MCF 10A (cell line): ENCODE data around the gene NOX5. TPM values are rescaled to one million over a fixed set of nuclear protein-coding genes. Genes with fewer than 3 reads are reported as not detected.

Experiments used
- BruUV-seq: library from RNA; stranded (reverse); fragments of 400-500 nt; replicated peaks from 2 replicates; lab custom pipeline; 2021; lab: Mats Ljungman, UMichigan
- CTCF ChIA-PET: fragments of 300-600 bp; sonication (Branson Sonifier 250); formaldehyde crosslinking; extraction: SDS; loops from one replicate; lab custom pipeline; 2021; ENCODE audit warnings: antibody characterized with exemption, inconsistent platforms; lab: Yijun Ruan, JAX
- POLR2A ChIA-PET: fragments of 300-600, 350-650 bp; sonication (Branson Sonifier 250); formaldehyde crosslinking; extraction: SDS; loops from one replicate; lab custom pipeline; 2020; ENCODE audit warnings: antibody characterized with exemption, inconsistent platforms; lab: Yijun Ruan, JAX
- DNase-seq: peaks from one replicate; pipeline ENCODE4 v3.0.0-alpha.2; 2018; ENCODE audit not compliant: unreplicated experiment
- H3K27ac Mint-ChIP-seq: one replicate; pipeline ENCODE4 v1.8.0; 2022; ENCODE audit warnings: mild to moderate bottlenecking, low read depth, mixed read lengths; ENCODE audit not compliant: unreplicated experiment
- H3K27me3 Mint-ChIP-seq: one replicate; pipeline ENCODE4 v1.8.0; 2022; ENCODE audit warnings: mixed read lengths; ENCODE audit not compliant: insufficient read depth, unreplicated experiment
- H3K36me3 Mint-ChIP-seq: one replicate; pipeline ENCODE4 v1.8.0; 2022; ENCODE audit warnings: mild to moderate bottlenecking, moderate library complexity, mixed read lengths; ENCODE audit not compliant: insufficient read depth, unreplicated experiment
- H3K4me1 Mint-ChIP-seq: one replicate; pipeline ENCODE4 v1.8.0; 2022; ENCODE audit warnings: mixed read lengths; ENCODE audit not compliant: insufficient read depth, unreplicated experiment
- H3K4me3 Mint-ChIP-seq: one replicate; pipeline ENCODE4 v1.8.0; 2022; ENCODE audit warnings: mild to moderate bottlenecking, moderate library complexity, mixed read lengths; ENCODE audit not compliant: unreplicated experiment
- H3K9me3 Mint-ChIP-seq: one replicate; pipeline ENCODE4 v1.8.0; 2022; ENCODE audit warnings: mixed read lengths; ENCODE audit not compliant: unreplicated experiment
- intact Hi-C: fragments of 100-400 bp; cut with micrococcal nuclease; formaldehyde crosslinking; loops from 2 replicates; pipeline ENCODE4 v1.14.1; 2022
- total RNA-seq: library from RNA; stranded (reverse); gene quantifications from 2 replicates; pipeline ENCODE4 v1.2.3, GENCODE V29; 2022
- TF ChIP-seq, protein P1 (sequence below): fragments of 200-600 bp; IDR thresholded peaks from one replicate; pipeline ENCODE4 v1.8.0; 2022; ENCODE audit warnings: antibody characterized with exemption, mild to moderate bottlenecking; ENCODE audit not compliant: unreplicated experiment

The NOX5 gene
- total RNA-seq, 1 experiment from 2014 or later, result 1.4 TPM

DNA sequence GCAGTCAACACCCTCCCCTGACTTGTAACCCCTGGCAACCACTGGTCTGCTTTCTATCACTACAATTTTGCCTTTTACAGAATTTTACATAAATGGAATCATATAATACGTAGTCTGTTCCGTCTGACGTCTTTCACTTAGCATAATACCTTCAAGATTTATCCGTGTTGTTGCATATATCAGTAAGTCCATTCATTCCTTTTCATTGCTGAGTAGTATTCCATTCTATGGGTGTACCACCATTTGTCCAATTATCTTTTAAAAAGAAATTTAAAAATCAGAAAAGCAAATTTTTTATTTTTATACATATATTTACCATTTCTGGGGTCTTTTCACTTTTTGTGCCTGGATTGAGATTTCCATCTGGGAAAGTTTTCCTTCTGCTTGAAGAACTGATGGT, 35.5 kb downstream of the NOX5 start:
- ChIA-PET CTCF (no interaction called here), POLR2A (no interaction called here)
- Mint-ChIP-seq H3K9me3 (no peaks in the 10 kb centered on the region), H3K36me3 (no peaks in the 10 kb centered on the region), H3K4me3 (no peak overlapping the region), H3K27ac (no peak overlapping the region), H3K4me1 (peaks cover 22% of the 10 kb centered on the region), H3K27me3 (no peaks in the 10 kb centered on the region)
- no peak for DNase-seq
- TF ChIP-seq, protein P1, sequence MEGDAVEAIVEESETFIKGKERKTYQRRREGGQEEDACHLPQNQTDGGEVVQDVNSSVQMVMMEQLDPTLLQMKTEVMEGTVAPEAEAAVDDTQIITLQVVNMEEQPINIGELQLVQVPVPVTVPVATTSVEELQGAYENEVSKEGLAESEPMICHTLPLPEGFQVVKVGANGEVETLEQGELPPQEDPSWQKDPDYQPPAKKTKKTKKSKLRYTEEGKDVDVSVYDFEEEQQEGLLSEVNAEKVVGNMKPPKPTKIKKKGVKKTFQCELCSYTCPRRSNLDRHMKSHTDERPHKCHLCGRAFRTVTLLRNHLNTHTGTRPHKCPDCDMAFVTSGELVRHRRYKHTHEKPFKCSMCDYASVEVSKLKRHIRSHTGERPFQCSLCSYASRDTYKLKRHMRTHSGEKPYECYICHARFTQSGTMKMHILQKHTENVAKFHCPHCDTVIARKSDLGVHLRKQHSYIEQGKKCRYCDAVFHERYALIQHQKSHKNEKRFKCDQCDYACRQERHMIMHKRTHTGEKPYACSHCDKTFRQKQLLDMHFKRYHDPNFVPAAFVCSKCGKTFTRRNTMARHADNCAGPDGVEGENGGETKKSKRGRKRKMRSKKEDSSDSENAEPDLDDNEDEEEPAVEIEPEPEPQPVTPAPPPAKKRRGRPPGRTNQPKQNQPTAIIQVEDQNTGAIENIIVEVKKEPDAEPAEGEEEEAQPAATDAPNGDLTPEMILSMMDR, result no peak
- intact Hi-C loops, result loop anchor here (10.0 kb wide), 1 partner anchor 105 kb away; no protein-coding TSS in a partner anchor
- no TSS peak for BruUV-seq

DNA sequence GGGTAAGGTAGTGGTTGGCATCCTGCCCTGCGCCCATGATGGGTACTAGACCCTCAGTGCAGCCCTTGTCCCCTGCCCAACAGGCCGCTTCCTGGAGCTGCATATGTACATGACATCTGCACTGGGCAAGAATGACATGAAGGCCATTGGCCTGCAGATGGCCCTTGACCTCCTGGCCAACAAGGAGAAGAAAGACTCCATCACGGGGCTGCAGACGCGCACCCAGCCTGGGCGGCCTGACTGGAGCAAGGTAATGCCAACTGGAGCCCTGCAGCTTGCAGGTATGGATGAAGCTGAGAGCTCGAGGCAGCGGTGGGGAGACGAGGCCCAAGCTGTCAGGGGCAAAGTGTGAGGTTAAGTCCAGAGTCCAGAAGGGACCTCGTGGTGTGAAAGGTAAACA, 40.8 kb downstream of the NOX5 start:
- Mint-ChIP-seq H3K4me3 (no peak overlapping the region), H3K4me1 (no peaks in the 10 kb centered on the region), H3K9me3 (no peaks in the 10 kb centered on the region), H3K27ac (no peak overlapping the region), H3K27me3 (no peaks in the 10 kb centered on the region), H3K36me3 (no peaks in the 10 kb centered on the region)
- TF ChIP-seq, protein P1, result no peak
- DNase-seq, result no peak
- CTCF ChIA-PET, result interaction anchor here (0.5 to 0.7 kb wide), 3 partner anchors 9 to 224 kb away, joined by 3 read pairs; no protein-coding TSS in a partner anchor
- POLR2A ChIA-PET, result no interaction called here
- intact Hi-C loops, result loop anchor here (5.0 kb wide), 1 partner anchor 412 kb away; no protein-coding TSS in a partner anchor
- BruUV-seq, result no TSS peak

DNA sequence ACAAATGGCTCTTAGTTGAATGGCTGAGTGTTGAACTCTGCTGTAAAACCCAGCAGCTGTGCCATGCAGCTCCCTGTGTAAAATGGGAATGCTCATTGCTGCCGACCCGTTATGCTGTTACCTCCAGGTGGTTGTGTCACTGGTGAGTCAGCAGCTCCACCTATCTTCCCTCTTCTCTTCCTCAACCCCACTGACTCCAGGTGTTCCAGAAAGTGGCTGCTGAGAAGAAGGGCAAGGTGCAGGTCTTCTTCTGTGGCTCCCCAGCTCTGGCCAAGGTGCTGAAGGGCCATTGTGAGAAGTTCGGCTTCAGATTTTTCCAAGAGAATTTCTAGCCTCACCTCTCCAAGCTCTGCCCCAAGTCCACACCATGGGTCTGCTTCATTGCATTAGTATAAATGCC, 41.9 kb downstream of the NOX5 start:
- H3K4me1 Mint-ChIP-seq, result no peaks in the 10 kb centered on the region
- no peaks in the 10 kb centered on the region for H3K27me3 Mint-ChIP-seq
- H3K9me3 Mint-ChIP-seq, result no peaks in the 10 kb centered on the region
- H3K4me3 Mint-ChIP-seq, result no peak overlapping the region
- H3K36me3 Mint-ChIP-seq, result no peaks in the 10 kb centered on the region
- TF ChIP-seq, protein P1, result no peak
- CTCF ChIA-PET, result interaction anchor here (0.6 to 4.4 kb wide), 5 partner anchors 10 to 356 kb away, joined by 3 to 51 read pairs (median 4); no protein-coding TSS in a partner anchor
- DNase-seq, result peak; percentile 66
- no peak overlapping the region for H3K27ac Mint-ChIP-seq
- intact Hi-C loops, result loop anchor here (5.0 kb wide), 1 partner anchor 411 kb away; no protein-coding TSS in a partner anchor
- POLR2A ChIA-PET, result interaction anchor here (0.5 to 1.3 kb wide), 4 partner anchors 12 to 119 kb away, joined by 3 to 4 read pairs (median 3); no protein-coding TSS in a partner anchor
- no TSS peak for BruUV-seq

GRCh38 chr15:69058830-69059556, 44.5 kb downstream of the NOX5 start:
- BruUV-seq, result no TSS peak
- ChIA-PET CTCF (interaction anchor here (0.5 to 4.4 kb wide), 31 partner anchors 10 to 404 kb away, joined by 3 to 51 read pairs (median 4); partner anchors contain the start of gene GLCE), POLR2A (interaction anchor here (1.0 kb wide), 1 partner anchor 336 kb away, joined by 3 read pairs; no protein-coding TSS in a partner anchor)
- Mint-ChIP-seq H3K27ac (no peak overlapping the region), H3K36me3 (no peaks in the 10 kb centered on the region), H3K4me3 (no peak overlapping the region), H3K27me3 (no peaks in the 10 kb centered on the region), H3K4me1 (no peaks in the 10 kb centered on the region), H3K9me3 (no peaks in the 10 kb centered on the region)
- TF ChIP-seq, protein P1, result peak; percentile 89
- peak; percentile 92 for DNase-seq
- intact Hi-C loops, result loop anchor here (1.0 to 5.0 kb wide), 6 partner anchors 74 to 408 kb away; no protein-coding TSS in a partner anchor
